Esophagus muscularis mucosa (tissue), 4 donors: ENCODE measurements around the gene ENDOG. TPM values are rescaled to one million over a fixed set of nuclear protein-coding genes. Genes with fewer than 3 reads are reported as not detected.

ENCODE experiments used
- DNase-seq: peaks from one replicate; pipeline ENCODE4 v3.0.0-alpha.2; 2017; ENCODE audit errors: extremely low spot score
- H3K27ac ChIP-seq, 4 donors: fragments of 200-600 bp; sonication (generic); replicated peaks in 1 of 4; 1 replicate in 3 of 4; 2 replicates in 1 of 4; pipeline ENCODE4 v1.5.1; 2016 to 2019; ENCODE audit warnings: mild to moderate bottlenecking in 1 of 4
- H3K27me3 ChIP-seq, 4 donors: fragments of 200-600 bp; sonication (generic); one replicate each; pipeline versions ENCODE4 v1.5.1 to v1.6.0; 2016 to 2019
- H3K36me3 ChIP-seq, 4 donors: fragments of 200-600 bp; sonication (generic); one replicate each; pipeline ENCODE4 v1.5.1; 2016 to 2019
- H3K4me1 ChIP-seq, 4 donors: fragments of 200-600 bp; sonication (generic); one replicate each; pipeline ENCODE4 v1.5.1; 2016 to 2019
- H3K4me3 ChIP-seq, 4 donors: fragments of 200-600 bp; sonication (generic); 1 replicate in 2 of 4; 2 replicates in 2 of 4; pipeline ENCODE4 v1.5.1; 2016 to 2019; ENCODE audit warnings: mild to moderate bottlenecking in 4 of 4, moderate library complexity in 1 of 4
- H3K9me3 ChIP-seq, 4 donors: fragments of 200-600 bp; sonication (generic); 1 replicate in 3 of 4; 2 replicates in 1 of 4; pipeline ENCODE4 v1.5.1; 2016 to 2019
- EP300 ChIP-seq: sonication (generic); formaldehyde crosslinking; IDR thresholded peaks from one replicate; pipeline ENCODE4 v1.6.1; 2017; ENCODE audit warnings: antibody characterized with exemption
- POLR2A ChIP-seq: fragments of 450-650 bp; IDR thresholded peaks from one replicate; pipeline ENCODE4 v1.6.1; 2017; ENCODE audit warnings: antibody characterized with exemption, moderate library complexity, mild to moderate bottlenecking, low read depth
- POLR2AphosphoS5 ChIP-seq, 2 donors: sonication (generic); formaldehyde crosslinking; IDR thresholded peaks; one replicate each; pipeline ENCODE4 v1.6.1; 2017; ENCODE audit warnings: antibody characterized with exemption in 2 of 2
- WGBS: methylation state at CpG from one replicate; pipeline ENCODE4 v1.1.5; 2018; 5-methylcytosine and 5-hydroxymethylcytosine counted together
- intact Hi-C: fragments of 100-400 bp; cut with DNase I; formaldehyde crosslinking; loops from one replicate; pipeline ENCODE4 v1.15.1; 2023
- total RNA-seq, 4 donors: library from RNA; depleted of rRNA; stranded (reverse); fragments of >200 nt; gene quantifications; one replicate each; pipeline versions ENCODE4 v1.1.0 to v1.2.1, GENCODE V29; 2016
- TF ChIP-seq, protein P1 (sequence below), 3 experiments: fragments of 200-600 bp in 2 of 3; fragments of 450-650 bp in 1 of 3; sonication (generic) in 2 of 3; IDR thresholded peaks; one replicate each; pipeline ENCODE4 v1.5.1; 2017 to 2019; ENCODE audit warnings: antibody characterized with exemption in 3 of 3, mild to moderate bottlenecking in 2 of 3, moderate library complexity in 1 of 3

ENDOG gene
- total RNA-seq, 4 donors from 2014 or later, result 21.4 to 44.5 (median 37.5) TPM

DNA sequence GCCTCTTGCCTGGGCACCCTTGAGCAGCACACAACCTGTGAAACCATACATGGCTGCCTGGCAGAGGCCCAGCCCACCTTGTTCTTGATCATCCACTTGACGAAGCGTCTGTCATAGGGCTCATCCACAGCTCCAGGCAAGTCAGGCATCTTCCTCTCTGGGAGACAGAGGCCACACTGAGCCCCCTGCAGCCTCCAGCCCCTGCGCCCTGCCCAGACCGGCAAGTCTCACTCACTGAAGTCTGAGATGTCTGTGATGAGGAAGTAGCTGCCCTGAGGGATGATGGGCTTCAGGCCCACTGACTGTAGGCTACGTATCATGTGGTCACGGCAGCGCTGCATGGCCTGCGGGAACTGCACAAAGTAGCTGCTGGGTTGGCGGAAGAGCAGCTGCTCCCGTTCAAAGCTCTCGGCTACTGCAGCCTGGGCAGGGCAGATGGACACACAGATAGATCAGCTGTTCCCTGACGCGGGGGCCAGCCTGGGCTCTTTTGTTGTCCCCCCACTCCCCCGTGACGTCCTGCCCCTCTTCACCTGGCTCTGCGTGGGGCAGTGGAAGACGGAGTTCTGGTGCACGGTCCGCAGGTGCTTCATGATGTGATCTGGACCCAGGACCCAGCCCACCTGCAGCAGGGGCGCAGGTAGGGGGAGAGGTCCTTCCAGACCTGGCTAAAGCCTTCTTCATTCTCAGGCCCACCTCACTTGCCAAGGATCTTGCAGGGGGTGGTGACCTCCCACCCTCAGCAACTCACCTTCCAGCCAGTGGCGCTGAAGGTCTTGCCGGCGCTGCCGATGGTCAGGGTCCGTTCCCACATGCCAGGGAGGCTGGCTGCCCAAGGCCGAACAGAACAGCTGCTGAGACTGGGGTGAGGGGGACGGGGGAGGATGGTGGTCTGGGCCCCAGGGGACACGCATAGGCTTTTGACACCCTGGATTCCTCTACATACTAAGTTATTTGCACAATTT is 17.2 kb downstream of the ENDOG start:
- DNase-seq, result no peak
- Histone ChIP-seq H3K4me1 (no peaks in the 10 kb centered on the region), H3K27ac (no peak overlapping the region), H3K27me3 (no peaks in the 10 kb centered on the region), H3K4me3 (no peak overlapping the region), H3K9me3 (no peaks in the 10 kb centered on the region), H3K36me3 (peaks cover 0 to 51% (median 16%) of the 10 kb centered on the region in 4 donors)
- 98% methylated on average over 20 of the region's 28 CpGs for WGBS
- no peak for TF ChIP-seq EP300
- TF ChIP-seq POLR2A, result no peak
- no peak for TF ChIP-seq POLR2AphosphoS5 (IDR thresholded peaks at IDR 0.05)
- TF ChIP-seq, protein P1, sequence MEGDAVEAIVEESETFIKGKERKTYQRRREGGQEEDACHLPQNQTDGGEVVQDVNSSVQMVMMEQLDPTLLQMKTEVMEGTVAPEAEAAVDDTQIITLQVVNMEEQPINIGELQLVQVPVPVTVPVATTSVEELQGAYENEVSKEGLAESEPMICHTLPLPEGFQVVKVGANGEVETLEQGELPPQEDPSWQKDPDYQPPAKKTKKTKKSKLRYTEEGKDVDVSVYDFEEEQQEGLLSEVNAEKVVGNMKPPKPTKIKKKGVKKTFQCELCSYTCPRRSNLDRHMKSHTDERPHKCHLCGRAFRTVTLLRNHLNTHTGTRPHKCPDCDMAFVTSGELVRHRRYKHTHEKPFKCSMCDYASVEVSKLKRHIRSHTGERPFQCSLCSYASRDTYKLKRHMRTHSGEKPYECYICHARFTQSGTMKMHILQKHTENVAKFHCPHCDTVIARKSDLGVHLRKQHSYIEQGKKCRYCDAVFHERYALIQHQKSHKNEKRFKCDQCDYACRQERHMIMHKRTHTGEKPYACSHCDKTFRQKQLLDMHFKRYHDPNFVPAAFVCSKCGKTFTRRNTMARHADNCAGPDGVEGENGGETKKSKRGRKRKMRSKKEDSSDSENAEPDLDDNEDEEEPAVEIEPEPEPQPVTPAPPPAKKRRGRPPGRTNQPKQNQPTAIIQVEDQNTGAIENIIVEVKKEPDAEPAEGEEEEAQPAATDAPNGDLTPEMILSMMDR (IDR thresholded peaks at IDR 0.05), result no peak
- intact Hi-C loops, result no loop called here

DNA sequence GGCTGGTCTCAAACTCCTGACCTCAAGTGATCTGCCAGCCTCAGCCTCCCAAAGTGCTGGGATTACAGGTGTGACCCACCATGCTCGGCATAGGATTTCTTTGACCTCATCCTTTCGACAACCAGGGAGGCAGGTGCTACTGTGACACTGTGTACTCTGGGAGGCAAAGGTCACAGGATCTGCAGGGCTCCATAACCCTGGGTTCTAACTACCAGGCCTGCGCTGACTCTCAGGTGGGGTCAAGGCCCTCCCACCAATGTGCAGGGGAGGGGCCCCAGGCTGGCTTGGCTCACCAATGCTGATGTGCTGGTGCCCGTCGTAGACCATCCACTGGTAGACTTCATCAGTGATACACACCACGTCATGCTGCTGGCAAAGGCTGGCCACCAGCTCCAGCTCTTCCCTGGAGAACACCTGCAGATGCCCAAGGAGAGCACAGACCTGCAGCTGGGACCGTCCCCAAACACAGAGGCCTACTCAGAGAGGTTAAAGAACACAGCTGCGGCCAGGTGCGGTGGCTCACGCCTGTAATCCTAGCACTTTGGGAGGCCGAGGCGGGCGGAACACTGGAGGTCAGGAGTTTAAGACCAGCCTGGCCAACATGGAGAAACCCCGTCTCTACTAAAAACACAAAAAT is 18.3 kb downstream of the ENDOG start:
- TF ChIP-seq POLR2AphosphoS5 (IDR thresholded peaks at IDR 0.05) (no peak), POLR2A (no peak), EP300 (no peak)
- TF ChIP-seq, protein P1 (IDR thresholded peaks at IDR 0.05), result no peak
- H3K27ac ChIP-seq, result no peak overlapping the region
- no peaks in the 10 kb centered on the region for H3K27me3 ChIP-seq
- DNase-seq, result no peak
- peaks cover 0 to 58% (median 18%) of the 10 kb centered on the region in 4 donors for H3K36me3 ChIP-seq
- H3K4me1 ChIP-seq, result no peaks in the 10 kb centered on the region
- no peaks in the 10 kb centered on the region for H3K9me3 ChIP-seq
- intact Hi-C loops, result no loop called here
- 98% methylated on average over 8 of the region's 14 CpGs for WGBS
- no peak overlapping the region for H3K4me3 ChIP-seq

DNA sequence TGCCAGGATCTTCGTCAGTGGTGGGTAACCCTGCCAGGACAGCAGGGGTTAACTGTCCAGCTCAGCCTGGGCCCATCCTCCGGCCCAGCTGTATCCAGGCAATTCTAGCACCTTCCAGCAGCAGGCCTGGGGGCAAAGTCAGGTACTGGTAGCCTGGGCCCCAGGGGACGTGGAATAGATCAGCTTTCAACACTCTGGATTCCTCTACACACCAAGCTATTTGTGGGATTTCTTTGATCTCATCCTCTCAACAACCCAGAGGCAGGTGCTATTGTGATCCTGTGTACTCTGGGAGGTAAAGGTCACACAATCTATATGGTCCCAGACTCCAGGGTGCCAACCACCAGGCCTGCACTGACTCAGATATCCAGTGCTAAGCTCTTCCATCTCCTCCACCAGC is 20.0 kb downstream of the ENDOG start:
- H3K4me1 ChIP-seq, result no peaks in the 10 kb centered on the region
- no peaks in the 10 kb centered on the region for H3K27me3 ChIP-seq
- intact Hi-C loops, result no loop called here
- H3K27ac ChIP-seq, result no peak overlapping the region
- TF ChIP-seq, protein P1 (IDR thresholded peaks at IDR 0.05), result no peak
- no peak for TF ChIP-seq EP300
- H3K36me3 ChIP-seq, result peaks cover 0 to 65% (median 30%) of the 10 kb centered on the region in 4 donors
- no peaks in the 10 kb centered on the region for H3K9me3 ChIP-seq
- no peak for DNase-seq
- no peak overlapping the region for H3K4me3 ChIP-seq
- 83% methylated on average over 3 of the region's 3 CpGs for WGBS

DNA sequence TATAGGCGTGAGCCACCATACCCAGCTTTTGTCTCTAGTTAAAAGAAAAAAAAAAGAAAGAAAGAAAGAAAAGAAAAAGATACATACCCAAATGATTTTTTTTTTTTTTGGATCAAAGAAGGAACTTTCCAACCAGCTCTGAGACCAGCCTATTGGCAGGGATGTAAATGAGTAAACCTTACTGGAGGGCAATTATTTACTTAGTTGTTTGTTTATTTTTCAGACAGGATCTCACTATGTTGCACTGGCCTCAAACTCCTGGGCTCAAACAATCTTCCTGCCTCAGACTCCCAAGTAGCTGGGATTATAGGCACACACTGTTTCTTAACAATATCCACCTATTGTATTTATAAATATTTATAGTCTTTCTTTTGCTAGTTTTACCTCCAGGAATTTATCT is 22.2 kb downstream of the ENDOG start:
- WGBS, result 95% methylated on average over 1 of the region's 1 CpG
- peaks cover 0 to 46% (median 23%) of the 10 kb centered on the region in 4 donors for H3K36me3 ChIP-seq

More for the DNA sequence above, 22.2 kb downstream of the ENDOG start:
- Histone ChIP-seq H3K27me3 (no peaks in the 10 kb centered on the region), H3K4me3 (no peak overlapping the region), H3K4me1 (no peaks in the 10 kb centered on the region), H3K27ac (no peak overlapping the region), H3K9me3 (no peaks in the 10 kb centered on the region)
- intact Hi-C loops, result no loop called here
- DNase-seq, result no peak
- TF ChIP-seq EP300 (no peak), POLR2AphosphoS5 (IDR thresholded peaks at IDR 0.05) (no peak), POLR2A (no peak)
- TF ChIP-seq, protein P1 (IDR thresholded peaks at IDR 0.05), result no peak
